Keratinocyte (primary cell): Measurements from ENCODE around the gene CFAP100. TPM values are rescaled to one million over a fixed set of nuclear protein-coding genes. Genes with fewer than 3 reads are reported as not detected.

ENCODE experiments used
- DNase-seq: peaks from one replicate; pipeline ENCODE4 v3.0.0-alpha.2; 2011; ENCODE audit warnings: low read depth, missing footprints, low spot score
- FAIRE-seq: peaks from 2 replicates; lab custom pipeline; 2011; peaks lifted over from hg19 to GRCh38; lab: Jason Lieb, UNC
- H2AFZ ChIP-seq: 2 replicates; pipeline ENCODE4 v1.6.0; 2012; ENCODE audit warnings: low read length, control low read depth, inconsistent platforms; ENCODE audit not compliant: control insufficient read depth
- H3K27ac ChIP-seq: 2 replicates; pipeline ENCODE4 v1.5.1; 2011; ENCODE audit warnings: low read length; ENCODE audit not compliant: control insufficient read depth, insufficient read depth
- H3K27me3 ChIP-seq: 3 replicates; pipeline ENCODE4 v1.6.0; 2011; ENCODE audit warnings: low read length; ENCODE audit not compliant: control insufficient read depth, insufficient read depth; ENCODE audit errors: extremely low read depth
- H3K36me3 ChIP-seq, 2 experiments: 2 replicates in 1 of 2; 3 replicates in 1 of 2; pipeline ENCODE4 v1.5.1; 2011; ENCODE audit warnings: low read length in 2 of 2, mild to moderate bottlenecking in 1 of 2; ENCODE audit not compliant: control insufficient read depth in 2 of 2, insufficient read depth in 2 of 2; ENCODE audit errors: extremely low read depth in 1 of 2
- H3K4me1 ChIP-seq: 3 replicates; pipeline ENCODE4 v1.5.1; 2011; ENCODE audit warnings: low read length; ENCODE audit not compliant: control insufficient read depth, insufficient read depth; ENCODE audit errors: extremely low read depth
- H3K4me2 ChIP-seq: 3 replicates; pipeline ENCODE4 v1.6.0; 2011; ENCODE audit warnings: low read depth, low read length; ENCODE audit not compliant: control insufficient read depth, insufficient read depth; ENCODE audit errors: extremely low read depth
- H3K4me3 ChIP-seq, 3 experiments: fragments of 200-600 bp in 1 of 3; sonication (generic) in 1 of 3; 2 replicates in 2 of 3; 3 replicates in 1 of 3; pipeline ENCODE4 v1.5.1; 2011 to 2016; ENCODE audit warnings: low read length in 3 of 3, mild to moderate bottlenecking in 3 of 3, control low read depth in 2 of 3, inconsistent platforms in 1 of 3, low read depth in 1 of 3, mixed read lengths in 1 of 3, mixed run types in 1 of 3, moderate library complexity in 1 of 3; ENCODE audit not compliant: control insufficient read depth in 2 of 3, insufficient read depth in 2 of 3; ENCODE audit errors: extremely low read depth in 1 of 3
- H3K79me2 ChIP-seq: 2 replicates; pipeline ENCODE4 v1.6.0; 2012; ENCODE audit warnings: low read length; ENCODE audit not compliant: control insufficient read depth, insufficient read depth
- H3K9ac ChIP-seq: 3 replicates; pipeline ENCODE4 v1.6.0; 2011; ENCODE audit warnings: low read length; ENCODE audit not compliant: control insufficient read depth, insufficient read depth; ENCODE audit errors: extremely low read depth
- H3K9me1 ChIP-seq: 3 replicates; pipeline ENCODE4 v1.6.0; 2011; ENCODE audit warnings: low read length; ENCODE audit not compliant: control insufficient read depth, insufficient read depth; ENCODE audit errors: extremely low read depth
- H3K9me3 ChIP-seq: 2 replicates; pipeline ENCODE4 v1.5.1; 2012; ENCODE audit warnings: low read depth, low read length; ENCODE audit not compliant: control insufficient read depth
- H4K20me1 ChIP-seq: 3 replicates; pipeline ENCODE4 v1.6.0; 2011; ENCODE audit warnings: low read length; ENCODE audit not compliant: control insufficient read depth, insufficient read depth; ENCODE audit errors: extremely low read depth
- EZH2 ChIP-seq: IDR thresholded peaks from one replicate; pipeline ENCODE4 v1.6.1; 2012; ENCODE audit warnings: inconsistent platforms, mild to moderate bottlenecking, low read length, moderate library complexity
- dilution Hi-C: fragments of 300-500 bp; cut with MboI; formaldehyde crosslinking; loops from one replicate; pipeline ENCODE4 v1.7.0; 2020; ENCODE audit warnings: low sequenced_read_pairs; ENCODE audit not compliant: extremely low pct_ligation_motif_present
- polyA plus RNA-seq, 5 experiments: library from polyadenylated mRNA; depleted of rRNA in 3 of 5; stranded (reverse) in 3 of 5; stranded (forward) in 1 of 5; unstranded in 1 of 5; fragments of >200 nt; gene quantifications; 1 replicate in 1 of 5; 2 replicates in 3 of 5; 3 replicates in 1 of 5; pipeline versions ENCODE4 v1.2.1 to v1.2.3, GENCODE V29; 2011 to 2012; ENCODE audit warnings: missing spikeins in 2 of 5, low read depth in 1 of 5, low replicate concordance in 1 of 5
- TF ChIP-seq, protein P1 (sequence below), 3 experiments: IDR thresholded peaks in 1 of 3; conservative IDR thresholded peaks in 1 of 3; optimal IDR thresholded peaks in 1 of 3; 2 replicates in 2 of 3; 3 replicates in 1 of 3; pipeline versions ENCODE3 to v1.5.1; 2011; ENCODE audit warnings: low read length in 3 of 3, mild to moderate bottlenecking in 3 of 3, moderate library complexity in 2 of 3, control low read depth in 1 of 3, inconsistent platforms in 1 of 3; ENCODE audit not compliant: insufficient read depth in 2 of 3; ENCODE audit errors: extremely low read depth in 1 of 3

Gene CFAP100
- polyA plus RNA-seq, 1 donor (not counting 4 experiments of a cell fraction or from before 2014, with no cell fraction given) = not detected

DNA sequence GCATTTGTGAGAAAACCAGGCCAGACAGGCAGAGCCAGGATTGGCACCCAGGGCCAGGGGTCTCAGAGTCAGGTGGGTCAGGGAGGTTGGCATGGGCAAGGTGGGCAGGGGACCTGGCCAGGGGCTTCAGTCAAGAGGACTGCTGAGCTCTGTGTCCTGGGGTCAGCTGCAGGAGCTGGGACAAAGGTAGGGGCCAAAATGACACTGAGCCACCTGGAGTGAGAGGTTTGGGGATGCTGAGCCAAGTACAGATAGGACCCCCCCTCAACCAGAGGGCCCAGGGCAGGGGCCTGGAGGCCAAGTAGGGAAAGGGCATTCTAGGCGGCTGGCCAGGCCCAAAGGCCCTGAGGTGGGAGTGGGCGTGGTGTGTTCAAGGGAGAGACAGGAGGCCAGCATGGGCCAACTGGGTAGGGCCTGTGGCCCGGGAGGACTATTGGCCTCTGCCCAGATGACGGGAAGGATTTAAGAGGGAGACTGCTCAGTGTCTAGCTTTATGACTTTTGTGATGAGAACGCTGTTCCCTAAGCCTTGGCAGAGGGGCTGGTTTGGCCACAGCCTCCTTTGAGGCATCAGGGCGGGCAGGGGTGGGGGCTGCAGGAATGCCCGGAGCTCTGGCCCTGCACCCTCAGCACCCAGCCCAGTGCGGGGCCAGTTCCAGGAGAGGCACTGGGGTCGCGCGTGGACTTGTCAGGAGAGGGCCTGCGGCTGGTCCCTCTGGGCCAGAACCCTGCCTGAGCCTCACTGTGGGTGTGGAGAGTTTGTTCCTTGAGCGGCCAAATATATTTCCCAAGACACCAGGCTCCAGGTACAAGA lies 3.1 kb downstream of the CFAP100 start:
- Histone ChIP-seq H3K9me3 (no peaks in the 10 kb centered on the region), H3K27me3 (peaks cover 28% of the 10 kb centered on the region), H3K36me3 (no peaks in the 10 kb centered on the region), H4K20me1 (no peaks in the 10 kb centered on the region), H3K9me1 (no peaks in the 10 kb centered on the region), H2AFZ (no peak overlapping the region), H3K9ac (no peak overlapping the region), H3K27ac (no peak overlapping the region), H3K4me1 (no peaks in the 10 kb centered on the region), H3K4me2 (no peak overlapping the region), H3K4me3 (no peak overlapping the region), H3K79me2 (no peaks in the 10 kb centered on the region)
- FAIRE-seq (no peak), DNase-seq (no peak)
- dilution Hi-C loops = no loop called here
- TF ChIP-seq EZH2 = no peak
- TF ChIP-seq, protein P1, sequence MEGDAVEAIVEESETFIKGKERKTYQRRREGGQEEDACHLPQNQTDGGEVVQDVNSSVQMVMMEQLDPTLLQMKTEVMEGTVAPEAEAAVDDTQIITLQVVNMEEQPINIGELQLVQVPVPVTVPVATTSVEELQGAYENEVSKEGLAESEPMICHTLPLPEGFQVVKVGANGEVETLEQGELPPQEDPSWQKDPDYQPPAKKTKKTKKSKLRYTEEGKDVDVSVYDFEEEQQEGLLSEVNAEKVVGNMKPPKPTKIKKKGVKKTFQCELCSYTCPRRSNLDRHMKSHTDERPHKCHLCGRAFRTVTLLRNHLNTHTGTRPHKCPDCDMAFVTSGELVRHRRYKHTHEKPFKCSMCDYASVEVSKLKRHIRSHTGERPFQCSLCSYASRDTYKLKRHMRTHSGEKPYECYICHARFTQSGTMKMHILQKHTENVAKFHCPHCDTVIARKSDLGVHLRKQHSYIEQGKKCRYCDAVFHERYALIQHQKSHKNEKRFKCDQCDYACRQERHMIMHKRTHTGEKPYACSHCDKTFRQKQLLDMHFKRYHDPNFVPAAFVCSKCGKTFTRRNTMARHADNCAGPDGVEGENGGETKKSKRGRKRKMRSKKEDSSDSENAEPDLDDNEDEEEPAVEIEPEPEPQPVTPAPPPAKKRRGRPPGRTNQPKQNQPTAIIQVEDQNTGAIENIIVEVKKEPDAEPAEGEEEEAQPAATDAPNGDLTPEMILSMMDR (optimal IDR thresholded peaks at IDR 0.05 in 1 of 3, IDR thresholded peaks at IDR 0.05 in 1 of 3, conservative IDR thresholded peaks at IDR 0.05 in 1 of 3; ENCODE audit: extremely low read depth in 1 of 3, insufficient read depth in 2 of 3, low read length in 3 of 3) = no peak

DNA sequence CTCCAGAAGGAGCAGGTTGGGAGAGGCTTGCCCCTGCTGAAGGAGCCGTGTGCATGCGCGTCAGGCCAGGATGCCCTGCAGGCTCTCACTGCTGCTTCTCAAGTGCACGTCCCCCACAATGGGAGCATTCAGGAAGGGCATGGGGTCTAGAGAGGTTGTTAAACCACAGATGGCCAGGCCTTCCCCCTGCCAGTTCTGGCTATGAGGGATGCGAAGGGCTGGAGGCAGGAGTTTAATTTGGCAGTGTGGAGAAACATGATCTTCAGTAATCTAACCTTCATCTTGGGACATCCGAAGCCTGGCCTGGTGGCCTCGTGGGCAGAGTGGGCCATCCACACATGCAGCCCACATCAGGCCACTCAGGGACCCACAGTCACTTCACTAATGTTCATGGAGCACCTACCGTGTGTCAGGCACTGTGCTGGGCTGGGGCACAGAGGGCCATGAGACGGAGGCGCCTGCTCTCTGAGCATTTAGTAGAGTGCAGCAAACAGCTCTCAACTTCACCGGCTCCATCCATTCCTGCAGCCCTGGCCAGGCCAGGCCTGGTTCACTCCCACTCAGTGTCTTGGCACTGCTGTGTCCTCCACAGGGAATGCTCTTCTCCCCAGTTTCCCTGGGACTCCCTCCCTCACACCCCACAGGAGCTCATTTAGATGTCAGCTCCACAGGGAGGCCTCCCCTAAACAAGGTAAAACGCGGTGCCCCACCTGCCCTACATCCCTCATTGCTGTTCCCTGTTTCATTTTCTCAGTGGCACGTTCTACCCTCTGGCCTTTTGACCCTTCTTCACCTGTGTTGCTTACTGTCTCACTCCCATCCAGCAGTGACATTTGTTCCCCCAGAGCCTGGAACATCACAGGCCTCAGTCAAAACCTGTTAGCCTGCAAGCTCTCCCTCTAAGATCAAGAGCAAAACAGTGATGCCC lies 4.0 kb downstream of the CFAP100 start:
- H3K4me2 ChIP-seq = no peak overlapping the region
- H3K9me1 ChIP-seq = no peaks in the 10 kb centered on the region
- no peaks in the 10 kb centered on the region for H4K20me1 ChIP-seq
- no peaks in the 10 kb centered on the region for H3K79me2 ChIP-seq
- dilution Hi-C loops = no loop called here
- no peak for FAIRE-seq
- H3K27ac ChIP-seq = no peak overlapping the region
- DNase-seq = no peak
- peaks cover 19% of the 10 kb centered on the region for H3K27me3 ChIP-seq
- no peaks in the 10 kb centered on the region for H3K9me3 ChIP-seq
- no peak overlapping the region for H3K9ac ChIP-seq
- TF ChIP-seq EZH2 = no peak
- TF ChIP-seq, protein P1 (optimal IDR thresholded peaks at IDR 0.05 in 1 of 3, IDR thresholded peaks at IDR 0.05 in 1 of 3, conservative IDR thresholded peaks at IDR 0.05 in 1 of 3; ENCODE audit: extremely low read depth in 1 of 3, insufficient read depth in 2 of 3, low read length in 3 of 3) = no peak
- no peaks in the 10 kb centered on the region for H3K4me1 ChIP-seq
- H3K36me3 ChIP-seq = no peaks in the 10 kb centered on the region
- no peak overlapping the region for H2AFZ ChIP-seq
- H3K4me3 ChIP-seq = no peak overlapping the region
